ENCODE data around the gene DCLK1. TPM values are rescaled to one million over a fixed set of nuclear protein-coding genes. Genes with fewer than 3 reads are reported as not detected.

Gene DCLK1
- total RNA-seq, 1 experiment from 2014 or later = not detected

- intact Hi-C loops (cut with micrococcal nuclease; ENCODE audit: unreplicated experiment) = loop anchor here (2.0 kb wide), 1 partner anchor 18 kb away; no protein-coding TSS in a partner anchor
- ATAC-seq = no peak
Observed at GRCh38 chr13:35892837-35893814, 238.1 kb downstream of the DCLK1 start.

More at GRCh38 chr13:35892837-35893814, 238.1 kb downstream of the DCLK1 start:
- Histone ChIP-seq H3K9me3 (ENCODE audit: control insufficient read depth, insufficient read depth, low read depth, low read length) (no peaks in the 10 kb centered on the region), H3K4me3 (ENCODE audit: low read depth in 2 of 2, low read length in 2 of 2) (no peak overlapping the region), H3K4me1 (ENCODE audit: control insufficient read depth, insufficient read depth, low read length) (no peaks in the 10 kb centered on the region), H3K27me3 (ENCODE audit: control insufficient read depth, insufficient read depth, low read length) (no peaks in the 10 kb centered on the region), H3K36me3 (ENCODE audit: control insufficient read depth, insufficient read depth, low read length) (no peaks in the 10 kb centered on the region), H3K27ac (ENCODE audit: low read length) (no peak overlapping the region)
- TF ChIP-seq CTCF (IDR thresholded peaks at IDR 0.05) (no peak), TCF7L2 (IDR thresholded peaks at IDR 0.05; ENCODE audit: low read depth, low read length) (no peak), SIN3A (IDR thresholded peaks at IDR 0.05; ENCODE audit: borderline replicate concordance, insufficient read depth, low read depth, low read length) (no peak), POLR2AphosphoS5 (IDR thresholded peaks at IDR 0.05; ENCODE audit: low read depth, low read length) (no peak), REST (IDR thresholded peaks at IDR 0.05; ENCODE audit: insufficient read depth in 1 of 2, low read depth in 2 of 2, low read length in 1 of 2) (no peak)
- ChIA-PET POLR2A (no interaction called here), CTCF (no interaction called here)
- DNase-seq (ENCODE audit: low read depth, low spot score) = no peak
- no TSS peak for BruUV-seq (replicated peaks)
- in situ Hi-C loops (cut with HindIII; ENCODE audit: low pct_unique_long_range_greater_than_20kb, low sequenced_read_pairs) = no loop called here
